Chondrocyte (in vitro differentiated cells): ENCODE measurements around the gene TCFL5. TPM values are rescaled to one million over a fixed set of nuclear protein-coding genes. Genes with fewer than 3 reads are reported as not detected.

Source experiments
- DNase-seq: peaks from one replicate; pipeline ENCODE4 v3.0.0; 2021; ENCODE audit warnings: mixed read lengths, low spot score
- H3K27ac Mint-ChIP-seq: one replicate; pipeline ENCODE4 v1.8.0; 2021; ENCODE audit warnings: mild to moderate bottlenecking, moderate library complexity, mixed read lengths; ENCODE audit not compliant: unreplicated experiment
- H3K27me3 Mint-ChIP-seq: 2 replicates; pipeline ENCODE4 v1.8.0; 2021; ENCODE audit warnings: low read depth, mixed read lengths
- H3K36me3 Mint-ChIP-seq: 2 replicates; pipeline ENCODE4 v1.8.0; 2021; ENCODE audit warnings: low read depth, mixed read lengths
- H3K4me1 Mint-ChIP-seq: 2 replicates; pipeline ENCODE4 v1.8.0; 2021; ENCODE audit warnings: low read depth, mild to moderate bottlenecking, mixed read lengths
- H3K4me3 Mint-ChIP-seq: one replicate; pipeline ENCODE4 v1.8.0; 2021; ENCODE audit warnings: mild to moderate bottlenecking, moderate library complexity, mixed read lengths; ENCODE audit not compliant: unreplicated experiment
- H3K9me3 Mint-ChIP-seq: 2 replicates; pipeline ENCODE4 v1.8.0; 2021; ENCODE audit warnings: low read depth, mixed read lengths
- CTCF ChIP-seq: fragments of 200-600 bp; sonication (generic); IDR thresholded peaks from 2 replicates; pipeline ENCODE4 v1.5.0; 2021; ENCODE audit warnings: antibody characterized with exemption, mild to moderate bottlenecking, moderate library complexity
- total RNA-seq: library from RNA; stranded (reverse); gene quantifications from 3 replicates; pipeline ENCODE4 v1.2.1, GENCODE V29; 2021

TCFL5 gene
- total RNA-seq, 1 donor from 2014 or later, result 12.7 TPM

GRCh38 chr20:62802026-62802712 is 59.5 kb downstream of the TCFL5 start:
- no peaks in the 10 kb centered on the region for H3K27me3 Mint-ChIP-seq
- H3K4me3 Mint-ChIP-seq, result no peak overlapping the region
- no peak for DNase-seq
- H3K4me1 Mint-ChIP-seq, result peaks cover 30% of the 10 kb centered on the region
- TF ChIP-seq CTCF, result no peak
- no peaks in the 10 kb centered on the region for H3K9me3 Mint-ChIP-seq
- H3K36me3 Mint-ChIP-seq, result peaks cover 15% of the 10 kb centered on the region
- H3K27ac Mint-ChIP-seq, result no peak overlapping the region

- no peak overlapping the region for H3K4me3 Mint-ChIP-seq
- no peaks in the 10 kb centered on the region for H3K27me3 Mint-ChIP-seq
- H3K4me1 Mint-ChIP-seq, result peaks cover 28% of the 10 kb centered on the region
- no peak for TF ChIP-seq CTCF
- H3K27ac Mint-ChIP-seq, result no peak overlapping the region
- peaks cover 15% of the 10 kb centered on the region for H3K36me3 Mint-ChIP-seq
- no peaks in the 10 kb centered on the region for H3K9me3 Mint-ChIP-seq
- DNase-seq, result no peak
Measured at GRCh38 chr20:62801284-62802010, 60.2 kb downstream of the TCFL5 start.

DNA sequence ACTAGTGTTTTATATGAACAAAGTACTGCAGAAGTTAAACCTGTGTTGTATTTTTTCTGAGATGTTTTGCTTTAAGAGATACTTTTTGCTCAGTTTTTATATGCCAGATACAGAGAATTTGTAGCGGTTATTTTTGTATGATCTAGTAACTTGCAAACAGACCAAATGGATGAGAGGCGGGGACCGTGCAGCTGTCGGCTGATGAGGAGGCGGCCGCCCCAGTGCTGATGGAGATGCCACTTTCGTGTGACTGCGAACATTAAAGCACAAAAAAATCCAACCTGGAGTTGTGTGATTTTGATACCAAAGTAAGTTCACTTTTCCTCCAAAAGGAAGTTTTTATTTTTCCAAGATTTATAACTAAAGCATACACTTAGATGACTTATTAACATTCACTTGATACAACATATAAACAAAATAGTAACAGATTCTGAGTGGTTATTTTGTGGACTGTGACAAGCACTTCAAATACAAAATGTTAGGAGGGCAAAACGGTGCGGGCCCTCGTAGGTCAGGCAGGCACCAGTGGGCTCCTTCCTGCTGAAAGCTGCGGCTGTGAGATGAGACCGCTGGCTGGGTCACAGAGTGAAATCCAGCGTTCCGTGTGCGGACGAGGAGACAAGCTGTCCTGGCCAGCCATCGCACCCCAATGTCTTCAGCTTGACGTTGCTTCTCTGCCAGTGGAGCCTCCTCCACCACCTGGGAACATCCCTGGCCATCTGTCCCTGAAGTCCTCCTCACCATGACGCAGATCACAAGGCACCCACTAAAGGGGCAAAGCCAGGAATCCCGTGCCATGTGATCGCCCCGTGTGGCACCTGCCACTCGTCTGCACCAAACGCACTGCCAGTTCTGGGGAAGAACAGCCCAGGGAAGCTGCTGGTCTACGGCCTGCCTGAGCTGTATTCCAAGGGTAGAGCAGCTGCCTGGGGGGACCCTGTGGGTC is 61.0 kb downstream of the TCFL5 start:
- no peak for DNase-seq
- Mint-ChIP-seq H3K4me1 (peaks cover 25% of the 10 kb centered on the region), H3K27ac (no peak overlapping the region), H3K27me3 (no peaks in the 10 kb centered on the region), H3K9me3 (no peaks in the 10 kb centered on the region), H3K36me3 (peaks cover 15% of the 10 kb centered on the region), H3K4me3 (no peak overlapping the region)
- TF ChIP-seq CTCF, result no peak

GRCh38 chr20:62799873-62800272 is 61.7 kb downstream of the TCFL5 start:
- no peak for DNase-seq
- TF ChIP-seq CTCF, result no peak
- Mint-ChIP-seq H3K27me3 (no peaks in the 10 kb centered on the region), H3K27ac (no peak overlapping the region), H3K4me1 (peaks cover 25% of the 10 kb centered on the region), H3K36me3 (peaks cover 15% of the 10 kb centered on the region), H3K4me3 (no peak overlapping the region), H3K9me3 (no peaks in the 10 kb centered on the region)

DNA sequence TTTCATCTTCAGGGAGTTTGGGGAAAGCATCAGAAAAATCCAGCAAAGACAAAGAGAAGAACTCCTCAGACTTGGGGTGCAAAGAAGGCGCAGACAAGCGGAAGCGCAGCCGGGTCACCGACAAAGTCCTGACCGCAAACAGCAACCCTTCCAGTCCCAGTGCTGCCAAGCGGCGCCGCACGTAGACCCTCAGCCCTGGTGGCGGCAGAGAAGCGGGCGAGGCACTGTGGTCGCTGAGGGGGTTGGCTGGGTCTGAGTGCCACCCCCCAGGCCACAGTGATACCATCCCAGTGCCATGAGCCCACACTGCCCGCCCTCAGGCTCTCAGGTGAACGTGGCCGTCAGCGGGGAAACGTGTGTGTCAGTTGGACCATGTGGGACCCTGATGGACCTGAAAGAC is 62.2 kb downstream of the TCFL5 start:
- H3K27ac Mint-ChIP-seq, result no peak overlapping the region
- TF ChIP-seq CTCF, result no peak
- H3K9me3 Mint-ChIP-seq, result no peaks in the 10 kb centered on the region
- H3K4me3 Mint-ChIP-seq, result no peak overlapping the region
- no peak for DNase-seq
- H3K36me3 Mint-ChIP-seq, result peaks cover 15% of the 10 kb centered on the region
- H3K27me3 Mint-ChIP-seq, result no peaks in the 10 kb centered on the region
- peaks cover 28% of the 10 kb centered on the region for H3K4me1 Mint-ChIP-seq
